ENCODE data around the gene DZIP1. TPM values are rescaled to one million over a fixed set of nuclear protein-coding genes. Genes with fewer than 3 reads are reported as not detected.

The DZIP1 gene
- total RNA-seq, 5 donors from 2014 or later (not counting 1 experiment from before 2014, with no cell fraction given), result 0.10 to 0.19 (median 0.12) TPM; not detected in 2

GRCh38 chr13:95601906-95602305, 42.6 kb downstream of the DZIP1 start:
- DNase-seq (no peak), ATAC-seq (replicated peaks in 1 of 4) (no peak)
- Histone ChIP-seq H3K4me3 (ENCODE audit: control insufficient read depth in 1 of 2, extremely low read depth in 1 of 2, low read length in 1 of 2) (no peak overlapping the region), H3K27ac (ENCODE audit: low read length) (no peak overlapping the region), H3K9me3 (no peaks in the 10 kb centered on the region), H3K36me3 (ENCODE audit: control insufficient read depth in 2 of 2, extremely low read depth in 1 of 2, insufficient read depth in 1 of 2, low read length in 1 of 2) (no peaks in the 10 kb centered on the region), H3K4me1 (ENCODE audit: control insufficient read depth in 1 of 2, extremely low read depth in 1 of 2, insufficient read depth in 2 of 2, low read length in 2 of 2) (no peaks in the 10 kb centered on the region), H3K27me3 (replicated peaks in 1 of 2; ENCODE audit: control insufficient read depth in 2 of 2, extremely low read depth in 1 of 2, insufficient read depth in 2 of 2, low read length in 1 of 2) (peaks cover 0 to 18% of the 10 kb centered on the region in 2 experiments)
- no peaks in the 10 kb centered on the region for H3K4me1 Mint-ChIP-seq
- no peak overlapping the region for H3K27ac Mint-ChIP-seq
- WGBS (ENCODE audit: insufficient coverage), result 79% methylated on average over 6 of the region's 6 CpGs
- H3K36me3 Mint-ChIP-seq, result no peaks in the 10 kb centered on the region
- ChIA-PET POLR2A (no interaction called here), CTCF (no interaction called here)
- H3K4me3 Mint-ChIP-seq, result no peak overlapping the region
- H3K9me3 Mint-ChIP-seq, result no peaks in the 10 kb centered on the region
- H3K27me3 Mint-ChIP-seq, result peaks cover 10 to 13% of the 10 kb centered on the region in 2 donors

- ChIA-PET POLR2A (no interaction called here), CTCF (interaction anchor here in 1 of 2 donors (0.5 kb wide), 1 partner anchor 20 kb away, joined by 3 read pairs; no protein-coding TSS in a partner anchor)
- H3K9me3 ChIP-seq, result no peaks in the 10 kb centered on the region
- H3K4me3 ChIP-seq (ENCODE audit: control insufficient read depth in 1 of 2, extremely low read depth in 1 of 2, low read length in 1 of 2), result no peak overlapping the region
- Mint-ChIP-seq H3K9me3 (no peaks in the 10 kb centered on the region), H3K27me3 (peaks cover 10 to 13% of the 10 kb centered on the region in 2 donors), H3K36me3 (no peaks in the 10 kb centered on the region), H3K27ac (no peak overlapping the region), H3K4me1 (no peaks in the 10 kb centered on the region), H3K4me3 (no peak overlapping the region)
- ATAC-seq (replicated peaks in 1 of 4) (no peak), DNase-seq (no peak)
- peaks cover 0 to 18% of the 10 kb centered on the region in 2 experiments for H3K27me3 ChIP-seq (replicated peaks in 1 of 2; ENCODE audit: control insufficient read depth in 2 of 2, extremely low read depth in 1 of 2, insufficient read depth in 2 of 2, low read length in 1 of 2)
- no peaks in the 10 kb centered on the region for H3K4me1 ChIP-seq (ENCODE audit: control insufficient read depth in 1 of 2, extremely low read depth in 1 of 2, insufficient read depth in 2 of 2, low read length in 2 of 2)
- no peak overlapping the region for H3K27ac ChIP-seq (ENCODE audit: low read length)
- WGBS (ENCODE audit: insufficient coverage), result 56% methylated on average over 2 of the region's 2 CpGs
- no peaks in the 10 kb centered on the region for H3K36me3 ChIP-seq (ENCODE audit: control insufficient read depth in 2 of 2, extremely low read depth in 1 of 2, insufficient read depth in 1 of 2, low read length in 1 of 2)
These were observed 43.3 kb downstream of the DZIP1 start for GRCh38 chr13:95601216-95601615.

- ChIA-PET POLR2A (no interaction called here), CTCF (no interaction called here)
- H3K4me1 Mint-ChIP-seq, result no peaks in the 10 kb centered on the region
- no peak overlapping the region for H3K27ac ChIP-seq (ENCODE audit: low read length)
- no peaks in the 10 kb centered on the region for H3K36me3 Mint-ChIP-seq
- peaks cover 0 to 7% of the 10 kb centered on the region in 2 experiments for H3K27me3 ChIP-seq (replicated peaks in 1 of 2; ENCODE audit: control insufficient read depth in 2 of 2, extremely low read depth in 1 of 2, insufficient read depth in 2 of 2, low read length in 1 of 2)
- H3K9me3 Mint-ChIP-seq, result no peaks in the 10 kb centered on the region
- no peak overlapping the region for H3K27ac Mint-ChIP-seq
- peaks cover 3 to 7% of the 10 kb centered on the region in 2 donors for H3K27me3 Mint-ChIP-seq
- no peak for ATAC-seq (replicated peaks in 1 of 4)
- no peaks in the 10 kb centered on the region for H3K9me3 ChIP-seq
- no CpG with 5 or more reads among the region's 1 CpG for WGBS (ENCODE audit: insufficient coverage)
- no peaks in the 10 kb centered on the region for H3K36me3 ChIP-seq (ENCODE audit: control insufficient read depth in 2 of 2, extremely low read depth in 1 of 2, insufficient read depth in 1 of 2, low read length in 1 of 2)
- no peak overlapping the region for H3K4me3 ChIP-seq (ENCODE audit: control insufficient read depth in 1 of 2, extremely low read depth in 1 of 2, low read length in 1 of 2)
- no peaks in the 10 kb centered on the region for H3K4me1 ChIP-seq (ENCODE audit: control insufficient read depth in 1 of 2, extremely low read depth in 1 of 2, insufficient read depth in 2 of 2, low read length in 2 of 2)
- no peak for DNase-seq
- no peak overlapping the region for H3K4me3 Mint-ChIP-seq
These were observed 47.8 kb downstream of the DZIP1 start for GRCh38 chr13:95596701-95597100.

GRCh38 chr13:95593462-95593861, 51.0 kb downstream of the DZIP1 start:
- DNase-seq (no peak), ATAC-seq (replicated peaks in 1 of 4) (no peak)
- no peaks in the 10 kb centered on the region for H3K9me3 ChIP-seq
- H3K4me1 ChIP-seq (ENCODE audit: control insufficient read depth in 1 of 2, extremely low read depth in 1 of 2, insufficient read depth in 2 of 2, low read length in 2 of 2), result no peaks in the 10 kb centered on the region
- no CpG with 5 or more reads among the region's 1 CpG for WGBS (ENCODE audit: insufficient coverage)
- ChIA-PET CTCF (no interaction called here), POLR2A (no interaction called here)
- no peak overlapping the region for H3K4me3 ChIP-seq (ENCODE audit: control insufficient read depth in 1 of 2, extremely low read depth in 1 of 2, low read length in 1 of 2)
- no peaks in the 10 kb centered on the region for H3K36me3 ChIP-seq (ENCODE audit: control insufficient read depth in 2 of 2, extremely low read depth in 1 of 2, insufficient read depth in 1 of 2, low read length in 1 of 2)
- Mint-ChIP-seq H3K36me3 (no peaks in the 10 kb centered on the region), H3K9me3 (no peaks in the 10 kb centered on the region), H3K4me1 (no peaks in the 10 kb centered on the region), H3K4me3 (no peak overlapping the region), H3K27me3 (peaks cover 11 to 17% of the 10 kb centered on the region in 2 donors), H3K27ac (no peak overlapping the region)
- H3K27me3 ChIP-seq (replicated peaks in 1 of 2; ENCODE audit: control insufficient read depth in 2 of 2, extremely low read depth in 1 of 2, insufficient read depth in 2 of 2, low read length in 1 of 2), result peaks cover 0 to 6% of the 10 kb centered on the region in 2 experiments
- no peak overlapping the region for H3K27ac ChIP-seq (ENCODE audit: low read length)

- Mint-ChIP-seq H3K27me3 (peaks cover 13 to 17% of the 10 kb centered on the region in 2 donors), H3K4me1 (no peaks in the 10 kb centered on the region), H3K4me3 (no peak overlapping the region), H3K36me3 (no peaks in the 10 kb centered on the region), H3K27ac (no peak overlapping the region), H3K9me3 (no peaks in the 10 kb centered on the region)
- ATAC-seq (replicated peaks in 1 of 4) (no peak), DNase-seq (no peak)
- Histone ChIP-seq H3K9me3 (no peaks in the 10 kb centered on the region), H3K4me1 (ENCODE audit: control insufficient read depth in 1 of 2, extremely low read depth in 1 of 2, insufficient read depth in 2 of 2, low read length in 2 of 2) (no peaks in the 10 kb centered on the region), H3K27ac (ENCODE audit: low read length) (no peak overlapping the region), H3K36me3 (ENCODE audit: control insufficient read depth in 2 of 2, extremely low read depth in 1 of 2, insufficient read depth in 1 of 2, low read length in 1 of 2) (no peaks in the 10 kb centered on the region), H3K27me3 (replicated peaks in 1 of 2; ENCODE audit: control insufficient read depth in 2 of 2, extremely low read depth in 1 of 2, insufficient read depth in 2 of 2, low read length in 1 of 2) (peaks cover 0 to 13% of the 10 kb centered on the region in 2 experiments), H3K4me3 (ENCODE audit: control insufficient read depth in 1 of 2, extremely low read depth in 1 of 2, low read length in 1 of 2) (no peak overlapping the region)
- WGBS (ENCODE audit: insufficient coverage), result no CpG with 5 or more reads among the region's 2 CpGs
- ChIA-PET CTCF (no interaction called here), POLR2A (no interaction called here)
These were observed 55.8 kb downstream of the DZIP1 start for GRCh38 chr13:95588721-95589120.

- no peak overlapping the region for H3K4me3 Mint-ChIP-seq
- Histone ChIP-seq H3K4me3 (ENCODE audit: control insufficient read depth in 1 of 2, extremely low read depth in 1 of 2, low read length in 1 of 2) (no peak overlapping the region), H3K27me3 (replicated peaks in 1 of 2; ENCODE audit: control insufficient read depth in 2 of 2, extremely low read depth in 1 of 2, insufficient read depth in 2 of 2, low read length in 1 of 2) (peaks cover 0 to 14% of the 10 kb centered on the region in 2 experiments), H3K9me3 (no peaks in the 10 kb centered on the region), H3K27ac (ENCODE audit: low read length) (no peak overlapping the region), H3K36me3 (ENCODE audit: control insufficient read depth in 2 of 2, extremely low read depth in 1 of 2, insufficient read depth in 1 of 2, low read length in 1 of 2) (no peaks in the 10 kb centered on the region), H3K4me1 (ENCODE audit: control insufficient read depth in 1 of 2, extremely low read depth in 1 of 2, insufficient read depth in 2 of 2, low read length in 2 of 2) (no peaks in the 10 kb centered on the region)
- no CpG with 5 or more reads among the region's 3 CpGs for WGBS (ENCODE audit: insufficient coverage)
- H3K9me3 Mint-ChIP-seq, result no peaks in the 10 kb centered on the region
- ChIA-PET POLR2A (no interaction called here), CTCF (no interaction called here)
- no peak overlapping the region for H3K27ac Mint-ChIP-seq
- ATAC-seq (replicated peaks in 1 of 4) (no peak), DNase-seq (no peak)
- no peaks in the 10 kb centered on the region for H3K36me3 Mint-ChIP-seq
- H3K4me1 Mint-ChIP-seq, result no peaks in the 10 kb centered on the region
- H3K27me3 Mint-ChIP-seq, result peaks cover 13 to 17% of the 10 kb centered on the region in 2 donors
These were observed 56.4 kb downstream of the DZIP1 start for GRCh38 chr13:95588134-95588533.

GRCh38 chr13:95585867-95586266, 58.6 kb downstream of the DZIP1 start:
- POLR2A ChIA-PET, result no interaction called here
- no peak overlapping the region for H3K4me3 ChIP-seq (ENCODE audit: control insufficient read depth in 1 of 2, extremely low read depth in 1 of 2, low read length in 1 of 2)
- H3K9me3 Mint-ChIP-seq, result no peaks in the 10 kb centered on the region
- WGBS (ENCODE audit: insufficient coverage), result no CpG with 5 or more reads among the region's 4 CpGs
- ATAC-seq (replicated peaks in 1 of 4), result no peak
- no peaks in the 10 kb centered on the region for H3K9me3 ChIP-seq
- DNase-seq, result no peak
- H3K4me1 ChIP-seq (ENCODE audit: control insufficient read depth in 1 of 2, extremely low read depth in 1 of 2, insufficient read depth in 2 of 2, low read length in 2 of 2), result no peaks in the 10 kb centered on the region
- no peaks in the 10 kb centered on the region for H3K4me1 Mint-ChIP-seq
- H3K27ac Mint-ChIP-seq, result no peak overlapping the region
- no peak overlapping the region for H3K27ac ChIP-seq (ENCODE audit: low read length)
- no peaks in the 10 kb centered on the region for H3K36me3 ChIP-seq (ENCODE audit: control insufficient read depth in 2 of 2, extremely low read depth in 1 of 2, insufficient read depth in 1 of 2, low read length in 1 of 2)
- CTCF ChIA-PET, result no interaction called here
- peaks cover 9 to 11% of the 10 kb centered on the region in 2 donors for H3K27me3 Mint-ChIP-seq
- H3K27me3 ChIP-seq (replicated peaks in 1 of 2; ENCODE audit: control insufficient read depth in 2 of 2, extremely low read depth in 1 of 2, insufficient read depth in 2 of 2, low read length in 1 of 2), result peaks cover 0 to 14% of the 10 kb centered on the region in 2 experiments
- no peaks in the 10 kb centered on the region for H3K36me3 Mint-ChIP-seq
- H3K4me3 Mint-ChIP-seq, result no peak overlapping the region

Measured in T-cell (primary cell).